GM19372 (cell line): ENCODE results near the gene PRKN.

Experiments
- ATAC-seq: cut with Tn5 transposase; IDR thresholded peaks from one replicate; pipeline ENCODE4 v1.9.1; 2021; ENCODE audit warnings: mild to moderate bottlenecking, low read depth, moderate library complexity; ENCODE audit not compliant: unreplicated experiment

The PRKN gene

GRCh38 chr6:161667957-161668356, 1059.6 kb downstream of the PRKN start:
- ATAC-seq, result no peak

GRCh38 chr6:161663682-161664081, 1063.9 kb downstream of the PRKN start:
- ATAC-seq, result no peak

DNA sequence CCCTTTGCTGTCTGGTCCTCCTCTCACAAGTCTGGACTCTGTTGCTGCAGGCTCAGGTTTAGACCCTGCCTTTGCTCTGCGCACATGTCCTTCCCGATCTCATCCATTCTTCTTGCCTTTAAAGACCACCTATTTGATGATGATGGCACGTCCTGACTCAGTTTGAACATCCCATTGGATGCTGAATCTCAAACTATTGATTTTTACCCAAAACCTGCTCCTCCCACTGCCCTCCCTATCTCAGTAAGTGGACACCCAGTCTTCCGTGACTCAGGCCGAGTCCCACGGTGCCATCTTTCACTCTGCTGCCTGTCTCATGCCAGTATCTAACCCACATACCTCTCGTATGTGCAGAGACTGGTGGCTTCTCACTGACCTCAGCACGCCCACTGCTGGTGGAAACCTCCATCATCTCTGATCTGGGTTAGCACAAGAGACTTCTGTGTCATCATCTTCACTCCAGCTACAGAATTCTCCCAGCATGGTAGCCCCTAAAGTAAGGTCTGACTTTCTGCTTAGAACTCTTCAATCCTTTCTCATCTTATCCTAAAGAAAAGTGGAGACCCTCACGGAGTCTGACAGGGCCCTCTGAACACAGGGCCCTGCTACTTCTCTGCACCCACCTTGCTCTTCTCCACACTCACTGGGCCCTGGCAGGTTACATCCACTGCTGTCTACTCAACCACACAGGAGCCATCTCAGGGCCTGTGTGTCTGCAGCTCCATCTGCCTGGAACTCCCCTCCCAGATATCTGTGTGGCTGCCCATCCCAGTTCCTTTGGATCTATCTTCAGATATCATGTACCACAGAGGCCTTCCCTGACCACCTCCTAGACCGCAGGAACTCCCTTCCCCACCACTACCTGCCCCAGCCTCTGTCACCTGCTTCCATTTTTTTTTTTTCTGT, 1066.6 kb downstream of the PRKN start:
- no peak for ATAC-seq

DNA sequence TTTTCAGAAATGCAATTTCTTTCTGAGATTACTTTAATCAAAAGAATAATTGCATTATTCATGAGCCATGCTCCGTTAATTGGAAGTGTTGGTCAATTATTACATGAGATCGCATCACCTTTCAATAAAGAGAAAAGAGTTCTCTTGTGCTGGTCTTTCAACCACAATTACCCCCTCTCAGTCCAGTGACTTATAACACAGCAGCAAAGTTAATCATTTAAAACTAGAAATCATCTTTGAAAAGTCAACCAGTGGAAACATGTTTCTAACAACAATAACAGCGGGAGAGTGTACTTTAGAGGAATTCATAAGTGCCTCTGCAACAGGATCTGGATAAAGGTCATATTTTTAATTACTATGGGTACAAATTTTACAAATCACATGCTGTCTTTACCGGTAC, 1069.4 kb downstream of the PRKN start:
- no peak for ATAC-seq

- no peak for ATAC-seq
These were observed 1073.4 kb downstream of the PRKN start for GRCh38 chr6:161654209-161654608.

DNA sequence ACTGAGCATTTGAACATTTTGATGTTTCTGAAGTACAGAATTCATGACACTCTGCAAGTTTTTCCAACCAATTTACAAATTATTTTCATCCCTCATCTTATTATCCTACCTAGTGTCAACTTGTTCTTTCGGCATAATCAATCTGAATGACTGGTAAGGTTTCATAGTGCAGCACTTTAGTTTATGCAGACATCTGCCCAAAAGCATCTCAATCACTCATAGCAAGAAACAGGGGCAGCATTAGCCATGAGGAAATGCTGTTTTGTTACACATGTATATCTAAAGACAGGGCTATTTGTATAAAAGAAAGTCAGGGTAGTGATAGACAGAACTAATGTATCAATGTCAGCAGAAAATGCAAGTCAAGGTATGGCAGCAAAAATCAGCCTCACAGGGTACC, 1075.6 kb downstream of the PRKN start:
- ATAC-seq, result no peak

DNA sequence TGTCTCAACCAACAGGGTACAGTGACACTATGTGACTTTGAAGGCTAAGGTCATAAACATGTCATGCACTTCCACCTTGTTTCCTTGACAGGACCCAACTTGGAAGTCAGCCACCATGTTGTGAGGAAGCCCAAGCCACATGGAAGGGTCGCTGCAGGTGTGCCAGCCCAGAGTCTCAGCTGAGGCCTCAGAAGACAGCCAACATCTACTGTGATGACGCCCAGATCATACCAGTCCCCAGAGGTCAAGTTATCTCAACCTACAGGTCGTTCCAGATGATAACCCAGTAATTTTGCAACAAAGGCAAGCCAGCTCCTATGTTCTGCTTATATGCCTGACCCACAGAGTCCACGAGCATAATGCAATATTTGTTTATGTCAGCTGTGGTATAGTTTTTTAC, 1077.7 kb downstream of the PRKN start:
- no peak for ATAC-seq

DNA sequence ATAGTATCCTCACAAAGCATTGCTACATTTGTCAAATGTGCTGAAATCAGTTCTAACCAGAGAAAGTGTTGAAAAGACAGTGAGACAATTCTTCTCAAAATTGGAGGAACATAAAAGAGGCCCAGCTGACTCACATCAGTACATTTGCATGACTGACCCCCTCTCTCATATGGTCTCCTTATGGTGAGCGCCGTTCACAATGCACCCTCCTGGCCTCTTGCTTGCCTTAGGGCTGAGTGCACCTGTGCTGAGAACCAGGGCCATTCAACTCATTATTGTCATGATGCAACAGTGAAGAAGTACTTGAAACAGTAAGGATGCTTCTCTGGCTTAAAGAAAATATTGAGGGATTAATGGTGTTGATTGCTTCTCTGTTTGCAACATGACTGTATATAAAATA, 1078.5 kb downstream of the PRKN start:
- no peak for ATAC-seq

- ATAC-seq, result no peak
These were observed 1080.3 kb downstream of the PRKN start for GRCh38 chr6:161647234-161647633.

DNA sequence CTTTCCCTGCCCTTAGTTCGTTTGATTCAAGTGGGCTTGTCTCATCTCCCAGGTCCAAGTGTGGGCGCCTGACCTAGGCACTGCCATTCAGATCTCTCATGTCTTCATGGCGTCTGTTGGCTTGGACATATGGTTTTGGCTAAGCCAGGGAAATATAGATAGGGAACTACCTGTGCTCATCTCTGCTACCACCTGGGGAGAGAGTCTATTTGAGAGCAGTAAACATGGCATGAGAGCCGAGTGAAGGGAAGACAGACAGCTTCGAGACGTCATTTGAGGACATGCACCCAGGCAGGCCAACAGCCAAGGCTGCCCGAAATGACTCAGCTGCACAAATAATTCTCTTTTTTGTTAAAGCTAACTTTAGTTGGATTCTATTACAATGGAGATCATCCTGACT, 1083.0 kb downstream of the PRKN start:
- ATAC-seq, result no peak

DNA sequence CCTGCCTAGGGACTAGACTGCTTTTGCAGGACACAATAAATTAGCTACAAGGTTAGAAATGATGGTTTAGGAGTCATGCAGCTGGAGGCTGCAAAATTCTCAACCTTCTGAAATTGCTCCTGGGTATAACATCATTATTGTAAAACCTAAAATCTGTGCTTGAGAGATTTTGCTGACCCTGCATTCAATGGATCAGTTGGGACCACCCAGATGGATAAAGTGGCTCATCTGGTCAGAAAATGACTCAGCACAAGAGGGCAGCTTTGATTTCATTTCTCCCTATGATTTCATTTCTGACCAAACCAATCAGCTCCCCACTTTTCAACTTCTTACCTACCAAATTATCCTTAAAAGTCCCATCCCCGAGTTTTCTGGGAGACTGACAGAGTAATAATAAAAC, 1086.4 kb downstream of the PRKN start:
- ATAC-seq, result no peak

- no peak for ATAC-seq
These were observed 1087.8 kb downstream of the PRKN start for GRCh38 chr6:161639772-161640171.

DNA sequence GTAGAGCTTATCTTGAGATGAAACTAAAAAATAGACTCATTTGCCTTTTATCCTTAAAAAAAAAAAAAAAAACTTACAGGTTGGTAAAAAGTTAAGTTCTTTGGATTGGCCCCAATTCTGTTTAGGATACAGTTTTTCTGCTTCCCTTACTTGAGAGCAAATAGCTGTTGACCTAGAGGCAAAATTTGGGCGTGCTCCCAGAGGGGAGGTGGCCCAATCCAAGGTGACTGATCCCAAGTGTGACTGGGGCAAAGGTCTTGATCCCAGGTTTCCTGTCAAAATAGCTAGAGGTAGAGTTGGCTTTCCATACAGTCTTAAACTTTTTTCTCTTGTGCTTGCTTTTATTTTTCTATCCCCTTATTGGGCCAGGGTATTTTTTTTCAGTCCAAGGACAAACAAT, 1089.9 kb downstream of the PRKN start:
- ATAC-seq, result no peak

DNA sequence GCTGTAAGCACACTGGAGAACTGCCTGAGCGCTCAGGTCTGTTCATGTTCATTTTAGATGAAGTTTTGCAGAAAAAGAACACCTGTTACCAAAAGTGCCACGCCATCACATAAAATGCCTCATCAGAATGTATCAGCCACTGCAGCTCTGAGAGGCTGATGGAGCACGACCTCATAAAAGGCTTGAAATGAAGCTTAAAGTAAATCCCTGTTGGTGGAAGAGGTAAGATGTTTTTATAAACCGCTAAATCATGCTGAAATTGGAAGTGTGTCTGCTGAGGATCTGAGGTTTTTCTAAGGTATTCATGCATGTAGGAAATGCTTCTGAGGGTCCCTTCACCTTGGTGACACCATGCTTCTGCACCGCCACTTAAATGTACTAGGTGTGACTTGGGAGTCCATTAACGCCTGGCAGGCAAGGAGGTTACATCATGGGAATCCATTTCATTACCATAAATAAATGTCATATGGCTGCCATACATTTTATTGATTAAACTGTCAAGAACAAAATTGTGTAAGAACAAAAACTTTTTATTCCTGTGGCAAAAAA, 1090.6 kb downstream of the PRKN start:
- no peak for ATAC-seq

DNA sequence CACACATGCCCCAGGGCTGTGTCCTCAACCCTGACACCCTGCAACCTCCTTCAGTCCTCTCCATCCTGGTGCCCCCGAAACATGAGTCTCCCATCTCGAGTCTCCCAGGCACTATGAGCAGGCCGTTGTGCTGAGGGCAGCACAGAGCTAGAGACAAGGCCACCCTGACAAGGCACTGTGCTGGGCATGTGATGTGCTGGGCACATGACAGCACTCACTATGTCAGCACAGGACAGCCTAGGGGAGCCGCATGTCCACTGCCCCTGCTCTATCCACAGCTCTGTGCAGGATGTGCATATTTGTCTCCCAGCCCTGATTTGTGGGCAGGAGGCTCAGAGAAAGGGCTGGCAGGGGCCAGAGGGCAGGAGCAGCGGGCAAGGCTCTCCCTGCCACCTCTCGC, 1091.6 kb downstream of the PRKN start:
- no peak for ATAC-seq

- no peak for ATAC-seq
These were observed 1092.7 kb downstream of the PRKN start for GRCh38 chr6:161634916-161635315.

- no peak for ATAC-seq
These were observed 1095.8 kb downstream of the PRKN start for GRCh38 chr6:161631676-161632194.

GRCh38 chr6:161630674-161631073, 1096.9 kb downstream of the PRKN start:
- ATAC-seq, result no peak

GRCh38 chr6:161626132-161626676, 1101.4 kb downstream of the PRKN start:
- ATAC-seq, result no peak

DNA sequence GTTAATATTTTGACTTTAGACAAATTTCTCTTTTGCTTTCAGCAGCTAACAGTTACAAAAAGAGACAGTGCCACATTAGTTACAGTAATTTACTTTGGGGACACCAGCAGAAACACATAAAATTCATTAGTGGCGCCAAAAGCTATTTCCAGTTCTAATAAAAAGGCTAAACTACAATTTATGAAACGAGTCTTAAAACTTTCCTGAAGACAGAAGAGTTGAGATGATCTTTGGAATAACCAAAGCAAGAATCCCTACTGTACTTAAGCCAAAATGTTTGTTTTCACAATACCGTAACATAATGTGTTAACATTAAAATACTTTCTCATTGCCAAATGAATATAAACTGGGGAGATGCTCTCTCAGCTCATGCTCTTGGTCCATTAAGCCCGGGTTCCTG, 1103.5 kb downstream of the PRKN start:
- ATAC-seq, result no peak

DNA sequence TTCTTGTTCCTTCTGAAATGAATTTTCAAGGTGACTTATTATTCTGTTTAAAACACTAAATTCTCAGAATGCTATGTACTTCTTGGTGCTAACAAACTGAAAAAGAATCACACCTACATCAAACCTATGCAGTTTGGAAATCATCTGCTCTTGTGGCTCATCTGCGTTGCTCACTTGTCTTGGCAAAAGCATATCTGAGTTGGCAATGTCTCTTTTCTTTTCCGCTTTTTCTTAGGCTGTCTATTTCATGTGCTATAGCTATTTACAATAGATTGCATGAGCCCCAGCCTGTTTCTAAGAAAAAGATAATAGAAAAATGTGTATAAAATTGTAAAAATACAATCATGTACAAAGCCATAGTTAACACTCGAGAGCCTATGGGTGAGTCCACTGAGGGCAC, 1104.8 kb downstream of the PRKN start:
- ATAC-seq, result no peak
